GM18519 (cell line): ENCODE results near the gene RDH14.

Source experiments
- ATAC-seq: cut with Tn5 transposase; IDR thresholded peaks from one replicate; pipeline ENCODE4 v1.9.1; 2021; ENCODE audit warnings: mild to moderate bottlenecking, moderate library complexity; ENCODE audit not compliant: unreplicated experiment, low FRiP score

The RDH14 gene

GRCh38 chr2:18578033-18578432 is 17.6 kb upstream of the RDH14 start:
- ATAC-seq = no peak

DNA sequence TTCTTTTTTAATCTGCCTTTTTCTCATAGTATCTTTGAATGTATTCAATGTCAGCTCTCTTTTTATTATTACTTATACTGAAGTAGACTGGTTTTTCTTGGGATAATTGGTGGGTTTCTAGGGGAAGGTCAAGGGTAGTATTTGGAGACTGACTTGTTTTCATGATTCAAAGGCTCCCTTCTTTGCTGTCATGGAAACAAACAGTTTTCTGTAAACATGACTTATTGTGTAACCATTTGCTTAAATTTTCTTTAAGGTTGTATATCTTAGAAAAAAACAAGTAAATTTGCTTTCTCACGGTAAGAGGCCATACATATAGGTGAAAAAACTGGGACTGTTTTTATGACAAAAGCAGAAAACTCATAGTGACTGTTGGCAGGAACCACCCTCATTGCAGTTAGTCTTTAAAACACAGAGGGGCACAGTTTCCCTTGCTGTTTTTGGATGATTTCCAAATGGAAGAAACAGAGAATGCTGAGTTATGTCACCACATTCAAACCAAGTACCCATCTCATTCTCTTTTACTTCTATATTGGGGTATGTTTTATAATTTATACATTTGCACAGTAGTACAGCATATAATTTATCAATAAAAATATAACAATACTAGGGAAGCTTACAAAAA is 5.8 kb upstream of the RDH14 start:
- no peak for ATAC-seq

GRCh38 chr2:18560797-18561085 is 288 bp upstream of the RDH14 start:
- no peak for ATAC-seq

- ATAC-seq = no peak
These were observed 872 bp downstream of the RDH14 start for GRCh38 chr2:18559531-18560030.

DNA sequence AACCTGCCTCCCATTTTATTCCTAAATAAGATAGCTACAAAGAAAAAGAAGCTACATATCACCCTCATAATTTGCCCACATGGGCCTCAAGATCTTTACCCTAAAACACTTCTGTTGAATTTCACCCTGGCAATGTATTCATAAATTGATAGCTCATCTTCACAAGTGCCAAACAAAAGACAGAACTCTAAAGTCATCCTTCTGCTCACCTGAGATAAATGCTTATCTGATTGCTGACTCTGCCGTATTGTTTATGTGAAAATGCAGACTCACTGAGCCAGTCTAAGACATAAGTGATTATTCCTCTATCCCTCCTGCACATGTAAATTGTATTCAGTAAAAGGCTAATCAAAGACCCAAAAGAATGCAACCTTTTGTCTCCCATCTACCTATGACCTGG is 2.0 kb downstream of the RDH14 start:
- ATAC-seq = no peak

DNA sequence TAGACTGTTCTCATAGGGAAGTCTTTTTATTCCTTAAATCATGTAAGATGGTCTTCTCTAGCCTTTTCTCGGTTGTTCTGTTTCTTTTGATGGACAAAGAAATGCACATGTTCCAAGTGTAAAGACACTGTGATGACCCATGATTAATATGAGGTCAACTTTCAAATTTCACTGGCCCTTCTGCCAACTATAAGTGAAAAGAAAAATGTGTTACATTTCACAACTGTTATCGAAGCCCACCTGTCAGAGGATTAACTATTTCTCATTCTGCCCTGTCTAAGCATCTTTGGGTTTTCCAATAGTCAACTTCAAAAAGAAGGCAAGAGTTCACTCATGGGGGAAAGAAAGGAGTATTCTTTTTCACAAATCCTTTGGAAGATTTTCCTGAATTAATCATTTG is 3.3 kb downstream of the RDH14 start:
- ATAC-seq = no peak

GRCh38 chr2:18552351-18553077 is 7.9 kb downstream of the RDH14 start:
- no peak for ATAC-seq

DNA sequence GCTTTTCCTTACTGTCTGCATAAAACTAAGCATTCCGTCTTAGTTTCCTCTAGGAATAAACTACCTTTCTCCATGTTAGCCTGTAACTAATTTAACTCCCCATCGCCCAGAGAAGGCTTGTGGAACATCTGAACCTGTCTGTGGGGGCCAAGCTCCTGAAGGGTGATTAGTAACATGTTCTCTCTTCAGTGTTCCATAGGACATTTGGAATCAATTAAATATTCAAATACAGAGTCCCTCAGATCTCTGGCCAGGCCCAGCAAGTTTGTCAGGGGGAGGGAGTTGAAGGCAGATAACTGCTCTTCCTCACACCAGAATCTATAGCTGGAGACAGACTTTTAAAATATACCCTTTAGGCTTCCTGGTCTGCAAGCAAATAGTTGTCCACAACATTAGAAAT is 8.8 kb downstream of the RDH14 start:
- no peak for ATAC-seq

DNA sequence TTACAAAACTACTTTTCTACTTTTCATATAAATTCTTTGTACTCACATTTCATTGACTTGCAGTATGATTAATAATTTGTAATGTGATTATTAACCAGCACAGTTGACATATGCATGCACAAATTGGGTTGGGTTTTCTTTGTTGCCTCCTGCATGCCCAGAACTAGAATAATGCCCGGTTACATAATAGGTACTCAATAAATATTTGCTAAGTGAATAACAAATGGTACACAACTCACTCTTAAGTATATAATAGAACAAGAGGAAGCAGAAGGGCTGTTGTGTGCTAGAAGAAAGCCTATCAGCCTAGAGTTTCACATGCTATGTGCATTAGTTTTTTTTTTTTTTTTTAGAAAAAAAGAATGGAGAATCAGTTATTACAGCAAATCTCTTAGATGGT is 9.3 kb downstream of the RDH14 start:
- no peak for ATAC-seq

DNA sequence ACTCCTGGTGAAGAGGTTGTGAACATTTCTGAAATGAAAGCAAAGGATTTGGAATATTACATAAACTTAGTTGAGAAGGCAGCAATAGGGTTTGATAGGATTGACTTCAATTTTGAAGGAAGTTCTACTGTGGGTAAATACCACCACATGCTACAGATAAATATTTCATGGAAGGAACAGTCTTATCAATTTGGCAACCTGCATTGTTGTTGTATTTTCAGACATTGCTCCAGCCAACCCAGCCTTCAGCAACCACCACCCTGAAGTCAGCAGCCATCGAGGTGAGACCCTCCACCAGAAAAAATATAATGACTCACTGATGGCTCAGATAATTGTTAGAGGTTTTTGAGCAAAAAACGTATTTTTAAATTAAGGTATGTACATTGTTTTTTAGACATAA is 10.0 kb downstream of the RDH14 start:
- ATAC-seq = no peak

- ATAC-seq = no peak
These were observed 11.4 kb downstream of the RDH14 start for GRCh38 chr2:18549083-18549482.

DNA sequence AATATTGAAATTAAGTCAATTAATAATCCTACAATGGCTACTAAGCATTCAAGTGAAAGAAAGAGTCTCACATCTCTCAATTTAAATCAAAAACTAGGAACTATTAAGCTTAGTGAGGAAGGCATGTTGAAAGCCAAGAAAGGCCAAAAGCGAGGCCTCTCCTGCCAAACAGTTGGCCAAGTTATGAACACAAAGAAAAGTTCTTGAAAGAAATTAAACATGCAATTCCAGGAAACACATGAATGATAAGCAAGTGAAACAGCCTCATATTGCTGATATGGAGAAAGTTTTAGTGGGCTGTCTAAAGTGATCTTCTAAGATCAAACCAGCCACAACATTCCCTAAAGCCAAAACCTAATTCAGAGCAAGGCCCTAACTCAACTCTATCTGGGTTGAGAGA is 11.8 kb downstream of the RDH14 start:
- no peak for ATAC-seq

- ATAC-seq = no peak
These were observed 13.9 kb downstream of the RDH14 start for GRCh38 chr2:18546567-18546966.

DNA sequence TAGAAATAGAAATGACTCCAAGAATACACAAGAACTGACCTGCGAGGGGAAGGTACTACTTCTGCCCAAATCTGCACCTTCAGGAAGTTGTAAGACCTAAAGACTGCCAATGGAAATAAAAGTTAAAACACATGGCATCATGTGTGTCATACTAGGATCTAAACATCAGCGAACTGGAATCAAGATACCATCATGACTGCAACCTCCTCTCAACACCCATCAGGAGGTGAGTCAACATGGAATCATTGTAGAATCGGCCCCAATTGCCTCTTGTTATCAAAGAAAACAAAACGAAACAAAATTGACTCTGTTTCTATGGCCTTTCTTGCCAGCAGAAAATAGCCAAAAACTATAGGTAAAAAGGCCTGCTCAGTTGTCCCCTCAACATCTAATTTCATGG is 15.1 kb downstream of the RDH14 start:
- no peak for ATAC-seq

GRCh38 chr2:18544171-18544570 is 16.3 kb downstream of the RDH14 start:
- no peak for ATAC-seq

DNA sequence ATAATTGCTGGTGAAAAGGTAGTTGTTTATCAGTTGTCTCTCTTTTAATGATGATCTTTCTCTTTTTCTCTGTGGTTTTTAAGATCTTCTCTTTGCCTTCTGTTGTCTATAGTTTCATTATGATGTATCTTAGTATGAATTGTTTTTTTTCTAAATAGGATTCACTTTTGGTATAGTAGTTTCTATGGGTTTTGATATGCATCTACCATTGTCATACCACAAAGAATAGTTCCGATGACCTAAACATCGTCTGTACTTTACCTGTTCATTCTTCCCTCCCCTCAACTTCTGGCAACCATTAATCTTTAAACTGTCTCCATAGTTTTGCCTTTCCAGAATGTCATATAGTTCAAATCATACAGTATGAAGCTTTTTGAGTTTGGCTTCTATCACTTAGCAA is 19.6 kb downstream of the RDH14 start:
- ATAC-seq = no peak

- no peak for ATAC-seq
These were observed 23.8 kb downstream of the RDH14 start for GRCh38 chr2:18536697-18537096.

DNA sequence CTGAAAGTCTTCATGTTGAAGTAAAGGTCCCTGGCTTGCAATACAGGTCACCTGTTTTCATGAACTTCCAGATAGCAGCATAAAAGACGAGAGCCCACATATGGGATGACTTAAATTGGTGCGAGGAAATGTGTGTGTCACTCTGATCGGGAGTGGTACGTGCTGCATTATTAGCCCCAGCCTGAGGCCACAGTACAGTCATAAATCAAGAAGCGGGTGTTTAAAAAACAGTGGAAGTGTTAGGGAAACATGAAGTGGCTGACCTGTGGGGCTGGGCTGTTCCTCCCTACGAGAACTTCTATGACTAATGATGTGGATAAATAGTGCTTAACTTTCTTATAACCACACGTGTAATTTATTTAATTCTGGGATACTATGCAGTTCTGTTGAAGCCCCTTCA is 24.4 kb downstream of the RDH14 start:
- no peak for ATAC-seq

DNA sequence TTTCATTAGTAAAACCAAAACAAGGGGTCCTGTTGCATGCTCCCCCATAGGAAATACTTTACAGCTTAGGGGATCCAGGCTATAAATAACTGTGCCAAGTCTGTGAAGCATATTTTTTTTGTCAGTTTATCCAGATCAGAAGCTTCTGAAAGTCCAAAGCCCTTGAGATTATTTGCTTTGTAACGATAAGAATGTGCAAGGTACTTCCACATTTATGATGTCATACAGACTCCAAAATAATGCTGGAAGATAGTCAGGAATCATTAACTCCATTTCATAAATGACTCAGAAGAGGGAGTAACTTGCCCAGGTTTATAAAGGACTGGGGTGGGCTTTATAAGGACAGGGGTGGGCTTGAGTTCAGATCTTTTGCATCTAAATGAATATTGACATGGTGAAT is 29.3 kb downstream of the RDH14 start:
- no peak for ATAC-seq

DNA sequence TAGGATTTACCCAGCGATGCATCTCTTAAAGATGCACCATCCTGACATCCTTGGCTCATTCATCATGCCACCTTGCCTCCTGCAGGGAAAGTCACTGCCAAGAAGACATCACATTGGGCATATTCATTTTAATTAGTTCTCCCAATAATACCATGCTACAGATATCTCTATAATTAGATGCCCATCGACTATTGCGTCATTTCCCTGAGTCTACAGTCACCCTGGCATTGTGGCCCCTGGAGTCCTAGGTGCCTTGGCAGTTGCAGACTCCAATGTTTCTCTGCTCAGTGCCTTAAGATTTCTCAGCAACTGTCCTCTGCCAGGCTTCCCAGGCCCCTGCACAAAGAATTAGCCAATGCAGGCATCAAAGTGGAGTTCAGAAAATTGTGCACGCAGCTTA is 32.6 kb downstream of the RDH14 start:
- no peak for ATAC-seq

DNA sequence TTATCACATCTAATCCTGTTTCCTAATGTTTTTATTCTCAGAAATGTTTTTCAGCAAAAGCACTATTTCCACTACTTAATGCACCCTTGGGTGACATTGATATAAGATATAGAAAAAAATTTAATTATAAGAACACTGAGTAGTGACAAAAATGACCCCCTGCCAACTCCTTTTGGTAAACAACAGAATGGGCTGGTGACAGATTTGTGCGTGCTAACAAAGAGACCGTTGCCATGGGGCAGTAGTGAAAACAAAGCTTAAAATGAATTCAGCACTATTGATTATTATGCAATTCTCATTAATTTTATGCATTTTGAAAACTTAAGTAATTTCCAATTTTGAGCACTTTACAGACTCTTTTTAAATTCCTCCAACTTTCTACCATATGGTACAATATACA is 33.1 kb downstream of the RDH14 start:
- no peak for ATAC-seq

DNA sequence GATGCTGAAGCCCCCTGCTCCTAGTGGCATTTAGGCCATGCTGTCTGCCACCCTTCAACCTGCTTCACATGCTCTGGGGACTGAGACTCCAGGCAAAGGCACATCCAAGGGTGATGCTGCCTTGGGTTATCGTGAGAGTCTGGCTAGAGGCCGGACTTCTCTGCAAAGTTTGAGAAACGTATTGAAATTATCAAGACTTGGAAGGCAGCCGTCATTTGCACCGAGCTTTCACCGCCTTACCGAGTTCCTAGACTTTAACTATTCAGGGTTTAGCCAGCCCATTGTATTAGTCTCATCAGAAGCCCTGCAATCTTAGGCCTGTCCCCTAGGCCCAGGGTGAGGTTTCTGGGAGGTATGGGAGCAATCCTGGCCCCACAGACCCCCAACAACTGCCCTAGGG is 34.0 kb downstream of the RDH14 start:
- no peak for ATAC-seq

- ATAC-seq = no peak
These were observed 34.6 kb downstream of the RDH14 start for GRCh38 chr2:18525852-18526251.
